ENCODE results near the gene LDB1.

Gene LDB1

GRCh38 chr10:102064503-102064867 is 55.7 kb downstream of the LDB1 start:
- DNase-seq (ENCODE audit: low spot score): no peak

DNA sequence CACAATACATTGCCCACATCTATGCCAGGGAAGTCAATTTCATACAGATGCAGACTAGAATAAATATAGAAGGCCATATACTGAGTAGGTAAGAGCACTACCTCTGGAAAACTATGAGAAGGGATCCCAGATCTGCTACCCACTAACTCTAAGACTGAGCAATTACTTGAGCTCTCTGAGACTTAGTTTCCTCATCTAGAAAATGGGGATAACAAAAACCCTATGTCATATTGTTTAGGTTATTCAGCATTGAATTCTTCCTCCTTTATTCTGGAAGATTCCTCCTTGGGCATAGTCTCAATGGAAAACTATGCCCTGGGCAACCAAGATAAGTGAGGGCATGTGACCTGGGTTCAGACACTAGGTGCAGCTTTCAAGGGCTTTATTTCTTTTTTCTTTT is 60.2 kb downstream of the LDB1 start:
- DNase-seq (ENCODE audit: low spot score): no peak

Measured in ecto neural progenitor cell (in vitro differentiated cells).